Activated naive CD4-positive, alpha-beta T cell treated with Interleukin-2 at 50 U/mL for 16 hours (primary cell): Measurements from ENCODE around the gene C2CD3.
"Not testable (repeated sequence)": the region's sequence is repeated elsewhere in the genome, so short reads cannot be mapped to it uniquely, and the experiment has no call there.

ENCODE experiments used
- DNase-seq: peaks from one replicate; pipeline ENCODE4 v3.0.0-alpha.2; 2020

Gene C2CD3

DNA sequence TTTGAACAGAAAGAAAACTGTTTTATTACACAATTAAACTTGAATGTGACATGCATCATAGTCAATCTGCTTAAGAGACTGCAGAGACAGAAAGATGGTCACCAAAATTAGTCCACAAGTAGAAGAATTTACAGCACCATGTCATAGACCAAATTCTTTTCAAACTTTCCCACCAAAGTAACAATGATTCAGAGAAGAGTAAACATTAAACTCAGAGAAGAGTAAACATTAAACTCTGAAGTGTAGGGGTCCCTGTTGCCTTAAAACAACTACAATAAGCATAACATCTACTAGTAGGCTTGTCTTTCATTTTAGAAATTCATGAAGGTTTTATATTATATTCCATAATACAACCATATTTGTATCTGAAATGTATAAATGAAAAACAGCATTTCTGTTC is 104.1 kb downstream of the C2CD3 start:
- DNase-seq, result not testable (repeated sequence)

DNA sequence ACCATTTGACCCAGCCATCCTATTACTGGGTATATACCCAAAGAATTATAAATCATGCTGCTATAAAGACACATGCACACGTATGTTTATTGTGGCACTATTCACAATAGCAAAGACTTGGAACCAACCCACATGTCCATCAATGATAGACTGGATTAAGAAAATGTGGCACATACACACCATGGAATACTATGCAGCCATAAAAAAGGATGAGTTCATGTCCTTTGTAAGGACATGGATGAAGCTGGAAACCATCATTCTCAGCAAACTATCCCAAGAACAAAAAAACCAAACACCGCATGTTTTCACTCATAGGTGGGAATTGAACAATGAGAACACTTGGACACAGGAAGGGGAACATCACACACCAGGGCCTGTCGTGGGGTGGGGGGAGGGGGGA is 105.3 kb downstream of the C2CD3 start:
- DNase-seq, result not testable (repeated sequence)

DNA sequence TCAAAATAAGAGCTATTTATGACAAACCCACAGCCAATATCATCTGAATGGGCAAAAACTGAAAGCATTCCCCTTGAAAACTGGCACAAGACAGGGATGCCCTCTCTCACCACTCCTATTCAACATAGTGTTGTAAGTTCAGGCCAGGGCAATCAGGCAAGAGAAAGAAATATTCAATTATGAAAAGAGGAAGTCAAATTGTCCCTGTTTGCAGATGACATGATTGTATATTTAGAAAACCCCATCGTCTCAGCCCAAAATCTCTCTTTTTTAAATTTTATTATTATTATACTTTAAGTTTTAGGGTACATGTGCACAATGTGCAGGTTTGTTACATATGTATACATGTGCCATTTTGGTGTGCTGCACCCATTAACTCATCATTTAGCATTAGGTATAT is 107.2 kb downstream of the C2CD3 start:
- DNase-seq, result not testable (repeated sequence)

DNA sequence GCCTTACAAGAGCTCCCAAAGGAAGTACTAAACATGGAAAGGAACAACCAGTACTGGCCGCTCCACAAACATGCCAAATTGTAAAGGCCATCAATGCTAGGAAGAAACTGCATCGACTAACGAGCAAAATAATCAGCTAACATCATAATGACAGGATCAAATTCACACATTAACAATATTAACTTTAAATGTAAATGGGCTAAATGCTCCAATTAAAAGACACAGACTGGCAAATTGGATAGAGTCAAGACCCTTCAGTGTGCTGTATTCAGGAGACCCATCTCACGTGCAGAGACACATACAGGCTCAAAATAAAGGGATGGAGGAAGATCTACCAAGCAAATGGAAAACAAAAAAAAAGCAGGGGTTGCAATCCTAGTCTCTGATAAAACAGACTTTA is 109.2 kb downstream of the C2CD3 start:
- not testable (repeated sequence) for DNase-seq

DNA sequence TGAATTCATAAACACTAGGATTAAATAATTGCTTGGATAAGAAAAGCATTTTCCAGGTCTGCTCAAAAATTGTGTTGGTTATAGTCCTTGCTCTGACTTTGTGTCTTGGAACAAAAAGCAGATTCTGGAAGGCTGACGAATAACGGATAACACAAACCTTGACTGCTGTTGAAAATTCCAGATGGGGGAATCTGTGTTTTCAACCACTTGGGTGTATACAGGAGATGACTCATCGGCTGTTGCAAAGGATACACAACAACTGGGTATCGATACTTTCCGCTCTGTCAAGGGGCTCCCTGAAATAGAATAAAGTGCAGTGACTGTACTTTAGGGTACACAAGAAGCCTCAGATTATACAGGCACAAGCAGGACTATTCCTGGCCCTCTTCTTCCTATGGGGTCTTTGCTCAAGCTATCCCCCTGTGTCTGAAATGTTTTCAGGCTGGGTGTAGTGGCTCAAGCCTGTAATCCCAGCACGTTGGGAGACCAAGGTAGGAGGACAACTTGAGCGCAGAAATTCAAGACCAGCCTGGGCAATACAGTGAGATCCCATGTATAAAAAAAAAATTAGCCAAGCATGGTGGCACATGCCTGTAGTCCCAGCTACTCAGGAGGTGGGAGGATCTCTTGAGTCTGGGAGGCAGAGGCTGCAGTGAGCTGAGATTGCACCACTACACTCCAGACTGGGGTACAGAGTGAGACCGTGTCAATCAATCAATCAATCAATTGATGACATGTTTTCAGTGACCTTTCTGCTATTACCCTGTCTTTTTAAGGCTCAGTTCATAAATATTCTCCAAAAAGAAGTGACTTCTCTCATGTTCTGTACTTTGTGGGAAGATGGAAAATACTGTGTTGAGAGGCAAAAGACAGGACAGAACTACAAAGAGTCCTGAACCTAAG is 113.3 kb downstream of the C2CD3 start:
- DNase-seq, result no peak

DNA sequence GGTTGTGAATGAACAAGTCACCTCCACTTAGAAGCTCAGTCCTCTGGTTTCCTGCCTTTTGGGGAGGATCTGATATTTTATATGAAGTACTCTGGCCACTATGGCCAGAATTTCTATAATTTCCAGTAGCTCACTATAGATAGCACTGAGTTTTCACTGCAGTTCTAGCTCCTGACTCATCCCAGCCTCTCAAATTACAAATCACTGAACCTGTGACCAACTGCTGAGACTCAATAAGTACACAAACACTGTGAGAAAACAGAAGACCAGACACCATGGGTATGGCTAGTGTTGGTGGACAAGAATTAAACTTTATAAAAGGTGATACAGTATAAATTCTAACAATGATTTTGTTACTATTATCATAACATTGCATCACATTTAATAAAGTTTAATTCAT is 114.9 kb downstream of the C2CD3 start:
- DNase-seq, result no peak

DNA sequence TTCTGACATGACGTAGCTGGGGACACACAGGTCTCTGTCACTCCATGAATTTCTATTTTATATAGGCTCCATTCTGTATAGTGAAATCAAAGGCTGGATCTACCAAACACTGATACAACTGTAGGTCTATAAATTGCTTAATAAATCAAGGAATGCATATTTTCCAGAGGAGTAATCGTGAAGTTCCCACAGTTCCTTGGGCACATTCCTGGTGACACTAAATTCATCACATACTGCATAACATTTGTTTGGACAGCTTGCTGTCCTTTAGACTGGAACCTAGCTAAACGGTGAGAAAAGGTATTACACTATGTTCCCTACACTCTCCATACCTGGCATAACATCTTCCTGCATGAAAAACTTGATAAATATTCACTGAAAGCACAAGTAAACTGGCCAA is 120.3 kb downstream of the C2CD3 start:
- DNase-seq, result no peak

DNA sequence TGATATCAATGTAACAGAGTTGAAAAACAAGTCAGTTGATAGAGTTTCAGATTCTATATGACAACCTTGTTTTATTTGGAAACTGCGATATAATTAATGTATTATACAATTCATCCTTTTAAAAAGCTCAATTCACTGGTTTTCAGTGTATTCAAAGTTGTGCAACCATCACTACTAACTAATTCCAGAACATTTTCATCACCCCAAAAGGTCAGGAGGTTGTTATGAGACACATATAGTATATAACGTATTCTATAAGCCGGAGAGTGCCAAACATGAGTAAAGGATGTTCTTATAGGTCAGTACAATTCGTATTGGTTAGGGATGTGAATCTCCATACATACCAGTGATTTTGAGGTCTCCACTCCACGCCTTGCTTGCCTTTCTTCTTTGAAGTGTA is 121.8 kb downstream of the C2CD3 start:
- DNase-seq, result no peak

DNA sequence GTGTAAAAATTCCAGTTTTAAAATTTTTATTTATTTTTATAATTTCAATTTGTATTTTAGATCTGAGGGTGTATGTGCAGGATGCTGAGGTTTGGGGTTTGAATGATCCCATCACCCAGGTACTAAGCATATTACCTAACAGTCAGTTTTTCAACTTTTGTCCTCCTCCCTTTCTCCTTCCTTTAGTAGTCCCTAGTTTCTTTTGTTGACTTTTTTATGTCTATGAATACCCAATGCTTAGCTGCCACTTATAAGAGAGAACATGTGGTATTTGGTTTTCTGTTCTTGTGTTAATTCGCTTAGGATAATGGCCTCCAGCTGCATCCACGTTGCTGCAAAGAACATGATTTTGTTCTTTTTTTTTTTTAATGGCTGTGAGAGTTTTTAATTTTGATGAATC is 126.3 kb downstream of the C2CD3 start:
- DNase-seq, result no peak

DNA sequence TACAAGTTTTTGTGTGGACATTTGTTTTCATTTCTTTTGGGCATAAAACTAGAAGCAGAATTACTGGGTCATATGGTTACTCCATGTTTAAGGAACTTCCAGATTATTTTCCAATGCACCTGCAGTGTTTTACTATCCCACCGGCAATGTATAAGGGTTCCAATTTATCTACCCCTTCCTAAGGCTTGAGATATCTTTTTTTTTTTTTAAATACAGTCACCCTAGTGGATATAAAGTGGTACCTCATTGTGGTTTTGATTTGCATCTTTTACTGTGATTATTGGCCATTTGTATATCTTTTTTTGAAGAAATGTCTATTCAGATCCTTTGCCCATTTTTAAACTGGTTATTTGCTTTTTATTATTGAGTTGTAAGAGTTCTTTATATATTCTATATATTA is 127.4 kb downstream of the C2CD3 start:
- DNase-seq, result no peak

DNA sequence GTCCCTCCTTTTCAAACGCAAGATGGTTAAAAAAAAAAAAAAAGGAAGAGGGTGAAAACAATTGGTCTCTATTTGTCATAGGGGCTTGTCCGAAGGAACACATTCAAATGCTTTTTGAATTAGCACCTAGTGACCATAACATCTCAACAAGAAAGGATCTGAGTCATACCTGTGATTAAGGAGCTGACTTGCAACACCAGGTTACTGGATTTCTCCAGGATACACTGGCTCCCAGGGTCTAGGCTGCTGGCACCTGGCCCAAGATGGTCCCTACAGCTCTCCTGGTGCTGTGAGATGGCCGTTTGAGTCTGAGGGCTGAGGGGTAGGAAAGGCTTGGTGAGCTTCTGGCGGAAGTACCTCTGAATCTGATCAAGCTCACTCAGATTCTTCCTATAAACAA is 133.5 kb downstream of the C2CD3 start:
- no peak for DNase-seq

DNA sequence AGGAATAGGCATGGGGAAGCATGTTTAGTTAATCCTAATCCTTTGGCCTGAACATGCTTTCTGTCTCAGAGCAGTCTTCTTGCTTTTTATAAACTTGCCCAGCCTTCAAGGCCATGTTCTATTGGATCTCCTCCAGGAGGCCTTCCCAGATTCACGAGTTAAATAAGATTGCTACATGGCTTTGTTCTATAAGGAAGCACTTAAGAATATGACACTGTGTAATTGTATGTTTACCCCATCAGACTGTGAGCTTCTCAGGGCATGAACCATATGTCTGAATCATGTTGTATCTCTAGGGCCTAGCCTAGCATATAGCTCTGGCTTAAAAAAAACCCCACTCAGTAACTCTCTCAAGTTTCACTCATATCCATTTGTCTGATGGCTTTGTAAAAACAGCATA is 135.5 kb downstream of the C2CD3 start:
- DNase-seq, result no peak

DNA sequence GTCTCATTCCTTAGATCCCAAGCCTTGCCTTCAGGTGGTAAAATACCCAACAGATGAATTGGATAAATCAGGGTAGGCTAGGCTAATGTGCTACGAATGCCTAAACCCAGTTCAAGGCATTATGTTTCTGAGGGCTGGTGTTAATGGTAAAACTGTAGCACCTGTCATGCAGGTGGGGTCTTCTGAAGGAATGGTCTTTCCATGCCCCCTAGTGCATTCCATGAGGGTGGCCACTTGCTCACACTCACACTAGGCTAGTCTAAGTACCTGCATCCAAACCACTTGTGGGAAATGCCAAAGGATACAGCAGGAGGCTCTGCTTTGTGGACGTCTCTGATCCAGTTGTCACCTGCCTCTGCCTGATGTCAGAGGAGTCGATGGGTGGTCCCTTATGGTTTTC is 137.8 kb downstream of the C2CD3 start:
- no peak for DNase-seq

DNA sequence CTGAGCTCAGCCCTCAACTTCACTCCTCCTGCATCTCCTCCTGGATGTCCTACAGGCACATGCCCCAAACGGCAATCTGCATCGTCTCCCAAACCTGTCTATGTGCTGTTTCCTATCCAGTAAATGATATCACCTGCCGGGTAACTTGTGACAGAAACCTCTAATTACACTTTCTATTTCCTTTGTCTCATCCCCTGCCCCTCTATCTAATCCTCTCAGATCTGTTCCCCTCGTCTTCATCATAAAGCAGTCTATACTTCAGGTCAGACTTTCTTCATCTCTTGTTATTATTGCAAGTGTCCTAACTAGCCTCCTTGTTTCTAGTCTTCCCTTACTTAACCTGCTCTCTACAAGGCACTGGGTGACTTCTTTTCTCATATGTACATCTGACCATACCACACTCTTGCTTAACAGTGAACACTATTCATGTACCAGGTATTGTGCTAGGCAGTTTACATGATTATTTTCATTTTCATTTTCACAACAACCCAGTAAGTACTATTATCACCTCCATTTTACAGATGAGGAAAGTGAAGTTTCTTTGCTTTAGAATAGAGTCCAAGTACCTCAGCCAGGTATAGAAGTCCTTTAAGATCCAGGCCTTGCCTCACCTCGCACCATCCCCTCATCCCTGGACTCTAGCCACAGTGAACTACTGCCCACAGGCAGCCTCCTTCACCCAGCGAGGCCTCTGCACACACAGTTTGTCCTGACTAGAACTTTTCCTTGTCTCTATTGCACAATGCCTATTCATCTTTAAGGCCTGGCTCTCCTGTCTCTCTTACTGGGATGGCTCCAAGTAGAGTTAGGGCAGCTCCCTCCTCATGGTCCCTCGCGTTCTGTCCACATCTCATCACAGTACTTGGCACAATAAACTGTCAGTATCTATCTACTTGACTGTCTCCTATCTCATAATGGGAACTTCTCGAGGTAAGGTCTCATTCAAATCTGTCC is 139.8 kb downstream of the C2CD3 start:
- DNase-seq, result no peak

DNA sequence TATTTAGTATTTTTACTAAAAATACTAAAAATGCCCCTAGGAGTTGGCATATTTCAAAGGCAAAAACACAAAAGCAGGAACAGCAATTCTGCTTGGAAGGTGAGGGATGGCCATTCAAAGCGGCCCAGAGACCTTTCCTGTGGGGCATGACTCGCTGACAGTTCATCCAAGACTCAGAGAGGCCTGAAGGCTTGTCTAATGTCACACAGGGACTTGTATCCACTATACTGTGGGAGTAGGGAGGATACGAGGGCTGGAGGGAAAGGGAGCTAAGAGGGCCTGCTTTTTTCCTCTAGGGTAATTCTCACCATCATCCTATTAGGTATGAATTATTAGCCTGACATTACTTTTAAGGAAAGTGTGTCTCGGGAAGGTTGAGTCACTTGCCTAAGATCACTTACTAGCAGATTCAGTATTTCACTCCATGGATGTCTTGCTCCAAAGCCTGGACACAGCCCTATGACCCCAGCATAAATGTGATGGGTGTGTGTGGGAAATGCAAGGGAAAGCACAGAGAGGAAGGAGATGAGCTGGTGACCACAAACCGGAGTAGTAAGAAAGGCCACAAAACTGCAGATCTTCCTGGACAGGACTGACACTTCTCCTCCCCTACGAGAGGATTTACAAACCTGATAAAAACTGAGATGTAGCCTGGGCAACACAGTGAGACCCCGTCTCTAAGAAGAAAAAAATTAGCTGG is 145.2 kb downstream of the C2CD3 start:
- DNase-seq, result no peak

DNA sequence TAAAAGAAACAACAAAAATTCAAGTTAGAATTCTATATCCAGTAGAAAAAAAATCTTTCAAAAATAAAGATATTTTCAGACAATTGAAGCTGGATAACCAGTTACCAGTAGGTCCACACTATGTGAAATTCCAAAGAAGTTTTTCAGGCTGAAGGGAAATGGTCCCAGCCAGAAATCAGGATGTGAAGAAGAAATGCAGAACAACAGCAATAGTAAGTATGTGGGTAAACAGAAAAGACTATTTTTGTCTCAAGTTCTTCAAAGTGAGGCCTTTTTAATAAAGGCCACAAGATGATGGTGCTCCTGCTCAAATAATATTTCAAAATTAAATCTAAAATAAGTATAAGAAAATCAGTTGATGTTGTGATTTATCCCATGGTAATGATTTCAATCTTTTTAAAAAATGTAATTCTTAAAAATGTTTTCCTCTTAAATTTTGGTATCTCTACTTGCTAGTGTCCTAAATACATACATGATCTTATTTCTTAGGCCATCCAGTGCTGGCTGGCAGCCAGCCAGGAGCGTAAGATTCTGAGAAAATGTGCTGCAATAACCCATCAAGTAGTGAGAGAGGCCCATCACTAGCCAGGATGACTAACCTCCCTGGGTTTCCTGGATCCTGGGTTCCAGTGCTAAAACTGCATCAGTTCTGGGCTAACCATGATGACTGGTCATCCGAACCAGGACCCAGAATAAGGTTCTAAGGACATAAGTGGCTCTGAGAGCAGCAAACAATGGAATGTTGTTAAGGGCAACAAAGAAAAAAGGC is 146.4 kb downstream of the C2CD3 start:
- DNase-seq, result peak; percentile 56

DNA sequence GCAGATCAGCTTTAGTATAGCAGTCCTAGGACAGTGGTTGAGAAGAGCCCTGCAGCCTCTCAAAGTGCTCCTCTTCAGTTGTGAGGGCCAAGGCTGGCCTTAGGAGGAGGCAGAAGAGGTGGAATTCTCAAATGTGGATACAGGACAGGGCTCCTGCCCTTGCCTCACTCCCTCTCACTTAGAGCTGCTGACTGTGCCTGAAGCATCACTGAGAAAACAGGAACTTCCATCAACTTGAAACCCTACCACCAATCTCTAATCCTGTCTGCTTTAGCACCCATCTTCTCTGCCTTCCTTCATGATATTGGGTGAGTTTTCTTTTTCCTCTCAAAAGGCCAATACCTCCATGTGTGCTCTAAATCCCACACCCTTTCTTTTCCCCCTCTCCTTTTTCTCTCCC is 147.5 kb downstream of the C2CD3 start:
- DNase-seq, result no peak

DNA sequence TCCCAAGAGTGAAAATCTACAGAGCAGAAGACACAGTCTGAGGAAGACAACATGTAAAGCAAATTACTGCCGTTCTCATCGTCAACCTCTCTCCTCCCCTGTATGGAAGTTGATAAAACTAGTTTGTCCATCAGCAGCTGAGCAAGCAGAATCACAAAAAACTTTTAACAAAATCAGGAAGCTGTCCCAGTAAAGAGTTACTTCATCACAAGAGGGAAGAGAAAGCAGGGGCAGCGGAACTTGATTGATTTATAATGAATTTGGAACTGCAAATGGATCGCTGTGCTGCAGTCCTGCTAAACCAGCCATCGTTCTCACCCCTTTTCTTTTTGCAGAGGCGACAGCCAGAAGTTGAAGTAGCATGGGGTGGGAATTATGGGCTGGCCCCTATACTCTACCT is 148.3 kb downstream of the C2CD3 start:
- no peak for DNase-seq

DNA sequence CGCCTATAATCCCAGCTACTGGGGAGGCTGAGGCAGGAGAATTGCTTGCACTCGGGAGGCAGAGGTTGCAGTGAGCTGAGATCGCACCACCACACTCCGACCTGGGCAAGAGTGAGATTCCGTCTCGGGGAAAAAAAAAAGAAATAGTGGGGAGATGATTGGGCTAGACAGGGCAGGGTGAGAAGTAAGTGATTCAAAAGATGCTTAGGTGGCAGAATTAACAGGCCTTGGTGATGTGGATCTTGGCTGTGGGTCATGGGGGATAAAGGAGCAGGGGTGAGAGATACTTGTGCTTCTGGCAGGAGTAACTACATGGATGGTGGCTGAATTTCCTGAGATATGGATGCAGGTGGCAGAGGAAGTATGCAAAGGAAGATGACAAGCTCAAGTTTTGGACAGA is 148.8 kb downstream of the C2CD3 start:
- no peak for DNase-seq

DNA sequence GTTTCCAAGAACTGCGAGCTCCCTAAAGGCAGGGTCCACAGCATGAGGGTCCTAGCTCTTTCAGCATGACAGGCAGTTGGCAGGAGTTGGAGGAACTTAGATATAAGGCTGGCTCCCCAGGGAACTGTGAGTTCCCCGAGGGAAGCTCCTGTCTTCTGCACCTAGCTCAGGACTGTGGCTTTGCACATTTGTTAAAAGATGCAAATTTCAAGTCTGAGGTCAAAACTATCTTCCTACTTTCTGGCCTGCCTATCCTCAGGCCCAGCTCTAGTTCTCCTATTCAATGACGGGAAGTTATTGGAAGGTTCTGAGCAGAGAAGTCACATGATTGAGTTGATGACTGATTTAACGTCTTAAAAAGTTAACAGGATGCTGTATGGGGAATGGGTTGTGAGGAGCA is 150.3 kb downstream of the C2CD3 start:
- DNase-seq, result no peak

DNA sequence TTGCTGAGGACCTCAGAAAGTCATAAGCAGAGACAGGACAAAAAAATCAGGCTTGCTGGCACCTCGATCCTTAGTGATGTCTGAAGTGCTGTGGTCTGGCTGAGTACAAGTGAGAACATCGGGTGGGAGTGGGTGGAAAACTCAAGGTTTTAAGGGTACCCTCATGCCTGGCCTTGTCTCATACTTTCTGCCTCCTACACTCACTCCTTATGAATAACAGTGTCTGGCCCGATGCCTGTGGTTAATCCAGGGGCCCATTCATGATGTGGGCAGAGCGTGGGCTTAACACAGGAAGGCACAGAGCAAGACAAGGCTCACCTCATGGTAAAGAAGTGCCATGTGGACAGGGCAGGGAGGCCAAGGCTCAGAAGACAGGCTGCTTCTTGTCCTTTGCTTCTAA is 150.9 kb downstream of the C2CD3 start:
- peak; percentile 84 for DNase-seq

DNA sequence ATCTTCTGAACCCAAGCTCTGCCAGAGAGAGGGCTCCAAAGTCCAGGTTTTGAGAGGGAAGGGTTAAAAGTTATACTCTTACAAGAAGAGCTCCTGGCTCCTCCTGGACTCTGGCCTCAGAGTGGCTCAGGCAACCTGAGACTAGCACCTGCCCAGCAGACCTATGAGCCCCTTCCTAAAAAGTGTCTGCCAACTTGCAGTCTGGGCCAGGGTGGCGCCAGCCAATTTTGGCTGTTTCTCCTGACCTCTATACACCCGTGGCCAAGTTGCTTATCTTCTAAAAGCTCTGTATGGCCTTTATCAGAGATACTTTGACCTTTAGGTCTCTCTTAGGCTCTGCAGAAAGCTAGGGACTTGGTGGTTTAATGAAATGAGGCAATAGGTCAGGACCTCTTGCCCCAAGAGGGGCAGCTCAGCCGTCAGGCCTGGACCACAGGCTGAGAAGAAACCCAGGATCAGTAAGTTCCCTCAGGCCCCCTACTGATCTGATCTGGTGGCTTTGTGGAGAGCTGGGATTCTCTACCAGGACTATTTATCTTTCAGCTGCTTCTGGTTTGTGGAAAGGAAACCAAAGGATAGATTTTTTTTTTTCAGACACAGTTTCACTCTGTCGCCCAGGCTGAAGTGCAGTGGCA is 151.6 kb downstream of the C2CD3 start:
- no peak for DNase-seq
